GM13977 (cell line): ENCODE results near the gene EIF5AL1.
"Not testable (repeated sequence)": the region's sequence is repeated elsewhere in the genome, so short reads cannot be mapped to it uniquely, and the experiment has no call there.

ENCODE experiments used
- DNase-seq: peaks from one replicate; pipeline ENCODE4 v3.0.0; 2012; ENCODE audit warnings: low spot score
- CTCF ChIP-seq: IDR thresholded peaks from 2 replicates; pipeline ENCODE4 v1.5.1; 2012; ENCODE audit warnings: mild to moderate bottlenecking, control low read depth; ENCODE audit not compliant: insufficient read depth; ENCODE audit errors: extremely low read depth, missing control alignments
- in situ Hi-C: fragments of 300-500 bp; cut with MboI; formaldehyde crosslinking; loops from one replicate; pipeline ENCODE4 v1.12.0; 2022; ENCODE audit warnings: low sequenced_read_pairs, low pct_unique_long_range_greater_than_20kb, mixed read lengths, inconsistent platforms; ENCODE audit not compliant: unreplicated experiment

The EIF5AL1 gene

GRCh38 chr10:79511891-79512583, at the start of gene EIF5AL1:
TSS of gene EIF5AL1 (plus strand) at chr10:79512533. CDS start at chr10:79512650, 117 bp downstream.
- in situ Hi-C loops, DNase-seq: not testable (repeated sequence)

GRCh38 chr10:79463578-79464496, 48.5 kb upstream of the EIF5AL1 start:
- DNase-seq, result no peak
- in situ Hi-C loops, result no loop called here
- TF ChIP-seq CTCF, result no peak

GRCh38 chr10:79465341-79465740, 47.0 kb upstream of the EIF5AL1 start:
- TF ChIP-seq CTCF, result no peak
- in situ Hi-C loops, result no loop called here
- DNase-seq, result no peak

- DNase-seq, result no peak
- TF ChIP-seq CTCF, result no peak
- in situ Hi-C loops, result no loop called here
Observed at GRCh38 chr10:79468015-79468560, 44.2 kb upstream of the EIF5AL1 start.

- in situ Hi-C loops, result no loop called here
- TF ChIP-seq CTCF, result no peak
- no peak for DNase-seq
Observed at GRCh38 chr10:79468841-79469585, 43.3 kb upstream of the EIF5AL1 start.

- no peak for TF ChIP-seq CTCF
- in situ Hi-C loops, result no loop called here
- no peak for DNase-seq
Observed at GRCh38 chr10:79470096-79470495, 42.2 kb upstream of the EIF5AL1 start.
